ENCODE results near the gene TMED10.

Gene TMED10

GRCh38 chr14:75088566-75089373, 87.6 kb downstream of the TMED10 start:
- H3K9ac ChIP-seq (ENCODE audit: low read length), result no peak overlapping the region
- no peaks in the 10 kb centered on the region for H3K9me3 ChIP-seq (ENCODE audit: control insufficient read depth, insufficient read depth, low read depth, low read length)
- H3K36me3 ChIP-seq (ENCODE audit: control insufficient read depth, insufficient read depth, low read length), result peaks cover 64% of the 10 kb centered on the region
- peaks cover 4% of the 10 kb centered on the region; the same call in 1 of the 2 replicates for H3K4me1 ChIP-seq (ENCODE audit: control insufficient read depth, insufficient read depth, low read length)
- no peaks in the 10 kb centered on the region for H3K27me3 ChIP-seq (ENCODE audit: control insufficient read depth, insufficient read depth, low read length)
- no peak overlapping the region for H3K4me3 ChIP-seq (ENCODE audit: low read depth, low read length)
- H3K27ac ChIP-seq (ENCODE audit: low read depth, low read length), result no peak overlapping the region

GRCh38 chr14:75088153-75088552, 88.3 kb downstream of the TMED10 start:
- peaks cover 67% of the 10 kb centered on the region for H3K36me3 ChIP-seq (ENCODE audit: control insufficient read depth, insufficient read depth, low read length)
- no peak overlapping the region for H3K4me3 ChIP-seq (ENCODE audit: low read depth, low read length)
- no peak overlapping the region for H3K9ac ChIP-seq (ENCODE audit: low read length)
- H3K4me1 ChIP-seq (ENCODE audit: control insufficient read depth, insufficient read depth, low read length), result peaks cover 4% of the 10 kb centered on the region; the same call in 1 of the 2 replicates
- H3K27ac ChIP-seq (ENCODE audit: low read depth, low read length), result no peak overlapping the region
- H3K9me3 ChIP-seq (ENCODE audit: control insufficient read depth, insufficient read depth, low read depth, low read length), result no peaks in the 10 kb centered on the region
- H3K27me3 ChIP-seq (ENCODE audit: control insufficient read depth, insufficient read depth, low read length), result no peaks in the 10 kb centered on the region

DNA sequence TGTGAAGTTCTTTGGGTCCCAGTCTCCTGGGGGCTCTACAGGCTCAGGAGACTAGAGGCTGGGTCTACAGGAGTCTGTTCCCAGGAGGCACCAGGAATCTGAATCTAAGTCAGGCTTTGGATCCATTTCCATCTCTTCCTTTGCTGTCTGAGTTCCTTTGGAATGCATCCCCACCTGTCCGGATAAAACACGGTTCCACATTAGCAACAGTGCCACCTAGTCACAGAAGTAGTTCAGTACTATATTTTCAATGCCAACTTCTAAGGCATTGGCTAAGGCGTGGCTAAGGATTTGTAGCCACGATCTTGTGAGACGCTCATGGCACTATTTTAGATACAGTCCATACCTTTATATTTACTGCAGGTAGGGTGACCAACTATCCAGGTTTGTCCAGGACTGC, 91.9 kb downstream of the TMED10 start:
- no peak overlapping the region for H3K4me3 ChIP-seq (ENCODE audit: low read depth, low read length)
- no peak overlapping the region for H3K27ac ChIP-seq (ENCODE audit: low read depth, low read length)
- no peaks in the 10 kb centered on the region for H3K4me1 ChIP-seq (ENCODE audit: control insufficient read depth, insufficient read depth, low read length)
- H3K9ac ChIP-seq (ENCODE audit: low read length), result no peak overlapping the region
- H3K36me3 ChIP-seq (ENCODE audit: control insufficient read depth, insufficient read depth, low read length), result peaks cover 66% of the 10 kb centered on the region
- no peaks in the 10 kb centered on the region for H3K9me3 ChIP-seq (ENCODE audit: control insufficient read depth, insufficient read depth, low read depth, low read length)
- no peaks in the 10 kb centered on the region for H3K27me3 ChIP-seq (ENCODE audit: control insufficient read depth, insufficient read depth, low read length)

DNA sequence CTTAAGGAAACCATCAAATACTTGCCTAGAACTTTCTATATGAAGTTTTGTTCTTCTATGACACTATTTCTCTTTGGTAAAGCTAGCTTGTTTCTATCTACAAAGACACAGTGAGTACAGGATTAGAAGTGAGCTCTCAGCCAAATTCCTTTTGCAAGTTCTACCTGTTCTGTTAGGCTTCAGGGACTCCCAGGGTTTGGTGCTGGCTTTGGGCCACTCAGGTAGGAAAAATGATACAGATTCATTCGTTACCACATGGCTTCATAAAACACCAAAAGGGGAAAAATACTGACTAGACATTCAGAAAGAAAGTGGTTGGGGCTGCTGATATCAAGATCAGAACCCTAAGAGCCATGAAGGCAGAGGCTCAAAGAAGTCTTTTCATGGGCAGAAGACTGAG, 93.1 kb downstream of the TMED10 start:
- Histone ChIP-seq H3K9me3 (ENCODE audit: control insufficient read depth, insufficient read depth, low read depth, low read length) (no peaks in the 10 kb centered on the region), H3K27ac (ENCODE audit: low read depth, low read length) (no peak overlapping the region), H3K4me3 (ENCODE audit: low read depth, low read length) (no peak overlapping the region), H3K27me3 (ENCODE audit: control insufficient read depth, insufficient read depth, low read length) (no peaks in the 10 kb centered on the region), H3K4me1 (ENCODE audit: control insufficient read depth, insufficient read depth, low read length) (no peaks in the 10 kb centered on the region), H3K9ac (ENCODE audit: low read length) (no peak overlapping the region), H3K36me3 (ENCODE audit: control insufficient read depth, insufficient read depth, low read length) (peaks cover 65% of the 10 kb centered on the region)

- Histone ChIP-seq H3K4me1 (ENCODE audit: control insufficient read depth, insufficient read depth, low read length) (no peaks in the 10 kb centered on the region), H3K27ac (ENCODE audit: low read depth, low read length) (no peak overlapping the region), H3K27me3 (ENCODE audit: control insufficient read depth, insufficient read depth, low read length) (no peaks in the 10 kb centered on the region), H3K36me3 (ENCODE audit: control insufficient read depth, insufficient read depth, low read length) (peaks cover 49% of the 10 kb centered on the region), H3K9me3 (ENCODE audit: control insufficient read depth, insufficient read depth, low read depth, low read length) (no peaks in the 10 kb centered on the region), H3K4me3 (ENCODE audit: low read depth, low read length) (no peak overlapping the region), H3K9ac (ENCODE audit: low read length) (no peak overlapping the region)
Observed at GRCh38 chr14:75081660-75082229, 94.7 kb downstream of the TMED10 start.

Data from HUES6 (cell line).